COLO829 (cell line): ENCODE results near the gene SH3RF3.
"Not testable (repeated sequence)": the region's sequence is repeated elsewhere in the genome, so short reads cannot be mapped to it uniquely, and the experiment has no call there.

ENCODE experiments used
- DNase-seq: peaks from one replicate; pipeline ENCODE4 v3.0.0; 2012; ENCODE audit warnings: low spot score

The SH3RF3 gene

DNA sequence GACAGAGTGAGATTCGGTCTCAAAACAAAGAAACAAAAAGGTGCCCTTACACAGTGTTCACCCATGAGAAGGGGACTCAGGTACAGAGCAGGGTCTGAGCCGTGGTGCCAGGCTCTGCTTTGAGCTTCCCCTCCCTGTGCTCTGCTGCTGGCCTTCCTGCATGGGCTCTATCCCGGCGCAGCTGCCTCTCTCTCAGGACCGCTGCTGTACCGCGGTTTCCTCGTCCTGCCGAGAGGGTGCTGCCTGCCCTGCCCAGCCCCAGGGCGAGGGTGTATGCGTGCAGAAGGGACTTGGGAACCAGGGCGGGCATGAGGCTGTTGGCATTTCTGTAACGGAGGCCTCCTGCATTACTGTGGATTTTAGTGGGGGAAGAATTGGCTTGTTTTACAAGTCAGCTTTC lies 30.1 kb downstream of the SH3RF3 start:
- no peak for DNase-seq

DNA sequence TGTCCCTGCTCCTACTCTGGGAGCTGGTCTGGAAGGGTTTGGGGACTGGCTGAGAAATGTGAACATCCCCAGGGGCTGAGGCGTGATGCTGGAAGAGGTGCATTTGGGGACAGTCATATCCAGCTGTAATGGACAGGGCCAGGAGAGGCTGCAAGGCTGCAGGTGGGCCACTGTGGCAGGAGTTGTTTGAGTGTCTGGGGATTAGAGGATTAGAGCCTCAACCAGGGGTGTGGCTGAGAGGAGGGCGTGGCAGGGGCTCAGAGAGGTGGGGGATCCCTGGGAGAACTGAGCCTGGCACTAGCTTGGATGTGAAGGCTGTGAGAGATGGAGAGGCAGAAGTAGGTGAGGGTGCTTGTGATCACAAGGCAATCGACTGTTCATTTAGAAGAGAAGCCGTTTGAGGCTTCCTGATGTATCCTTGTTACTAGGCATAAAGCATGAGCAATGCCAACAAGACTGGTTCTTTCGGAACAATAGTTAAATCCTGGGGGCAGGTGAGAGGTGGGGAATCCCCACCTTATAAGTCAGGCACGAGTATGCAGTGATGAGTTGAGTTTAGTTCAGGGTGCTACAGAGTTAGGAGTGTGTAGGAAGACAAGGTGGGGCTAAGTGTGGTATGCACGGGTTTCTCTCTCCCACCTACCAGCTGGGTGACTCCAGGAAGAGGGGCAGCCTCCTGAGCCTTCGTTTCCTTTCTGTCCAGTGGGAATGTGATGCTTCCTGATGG lies 31.9 kb downstream of the SH3RF3 start:
- no peak for DNase-seq

GRCh38 chr2:109162367-109162766 lies 33.4 kb downstream of the SH3RF3 start:
- DNase-seq: not testable (repeated sequence)

- DNase-seq: no peak
Measured at GRCh38 chr2:109162999-109163398, 34.0 kb downstream of the SH3RF3 start.

DNA sequence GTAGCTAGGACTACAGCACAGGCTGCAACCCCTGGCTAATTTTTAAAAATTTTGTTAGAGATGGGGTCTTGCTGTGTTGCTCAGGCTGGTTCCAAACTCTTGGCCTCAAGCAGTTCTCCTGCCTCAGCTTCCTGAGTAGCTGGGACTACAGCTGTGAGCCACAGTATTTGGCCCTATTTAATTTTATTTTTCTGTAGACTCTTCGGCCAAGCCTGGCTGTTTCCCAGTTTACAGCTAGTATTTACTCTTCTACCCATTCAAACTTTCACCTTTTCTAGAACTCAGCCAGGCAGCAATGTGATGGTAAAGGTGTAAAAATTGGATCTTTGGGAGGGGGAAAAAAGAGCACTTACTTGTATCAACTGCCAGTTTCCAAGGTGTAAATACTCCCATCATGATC lies 35.3 kb downstream of the SH3RF3 start:
- no peak for DNase-seq

GRCh38 chr2:109164739-109165221 lies 35.8 kb downstream of the SH3RF3 start:
- DNase-seq: no peak

DNA sequence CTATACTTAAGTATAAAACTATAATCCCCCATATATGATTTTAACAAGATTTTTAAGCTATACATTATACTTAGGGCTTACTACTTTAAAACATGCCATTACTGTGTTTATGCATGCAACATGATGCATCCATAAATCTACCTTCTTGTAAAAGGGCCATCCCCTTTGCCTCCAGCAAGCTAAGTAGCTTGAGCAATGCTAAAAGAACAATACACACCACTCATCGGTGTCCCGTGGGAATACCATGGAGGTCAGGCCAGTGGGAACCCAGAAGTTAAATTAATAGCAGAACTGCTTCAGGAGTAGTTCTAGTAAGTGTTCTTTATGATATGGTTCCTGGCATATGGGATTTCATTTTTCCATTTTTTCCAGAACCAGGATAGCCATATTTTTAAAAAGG lies 37.8 kb downstream of the SH3RF3 start:
- peak; percentile 50 for DNase-seq

GRCh38 chr2:109168086-109168485 lies 39.1 kb downstream of the SH3RF3 start:
- DNase-seq: no peak

DNA sequence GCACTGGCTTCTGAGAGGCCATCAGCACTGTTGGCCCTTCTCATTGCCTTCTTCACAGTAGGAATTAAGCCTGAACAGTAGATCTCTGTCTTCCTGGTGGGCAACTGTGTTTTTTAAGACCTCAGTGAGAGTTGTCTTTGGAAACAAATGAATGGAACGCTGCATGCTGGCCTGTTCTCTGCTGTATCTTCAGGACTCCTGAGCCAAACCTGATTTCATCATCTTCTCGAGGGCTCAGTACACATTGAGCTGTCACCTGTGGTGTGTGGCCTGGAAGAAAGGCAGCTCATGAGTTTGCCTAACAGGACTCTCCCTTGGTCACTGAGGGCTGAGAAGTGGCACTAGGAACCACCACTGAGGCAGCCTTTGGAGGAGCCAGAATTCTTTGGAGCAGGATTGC lies 39.7 kb downstream of the SH3RF3 start:
- no peak for DNase-seq

DNA sequence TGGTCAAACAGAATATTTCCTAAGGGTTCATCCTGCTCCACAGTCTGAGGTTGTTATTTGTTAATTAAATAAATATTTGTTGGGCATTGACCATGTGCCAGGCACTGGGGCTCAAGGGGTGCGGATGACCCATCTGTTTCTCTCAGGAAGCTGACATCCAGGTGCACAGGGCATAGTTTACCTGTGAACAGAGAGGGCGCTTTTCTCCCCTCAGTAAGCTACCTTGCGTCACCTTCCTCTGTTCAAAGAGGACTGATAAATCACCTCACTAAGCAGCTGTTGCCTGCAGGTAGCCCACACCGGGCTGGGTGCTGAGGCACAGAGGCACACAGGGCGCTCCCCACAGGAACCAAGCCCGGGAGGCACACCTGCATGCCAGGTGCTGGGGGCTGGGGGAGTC lies 41.6 kb downstream of the SH3RF3 start:
- no peak for DNase-seq

DNA sequence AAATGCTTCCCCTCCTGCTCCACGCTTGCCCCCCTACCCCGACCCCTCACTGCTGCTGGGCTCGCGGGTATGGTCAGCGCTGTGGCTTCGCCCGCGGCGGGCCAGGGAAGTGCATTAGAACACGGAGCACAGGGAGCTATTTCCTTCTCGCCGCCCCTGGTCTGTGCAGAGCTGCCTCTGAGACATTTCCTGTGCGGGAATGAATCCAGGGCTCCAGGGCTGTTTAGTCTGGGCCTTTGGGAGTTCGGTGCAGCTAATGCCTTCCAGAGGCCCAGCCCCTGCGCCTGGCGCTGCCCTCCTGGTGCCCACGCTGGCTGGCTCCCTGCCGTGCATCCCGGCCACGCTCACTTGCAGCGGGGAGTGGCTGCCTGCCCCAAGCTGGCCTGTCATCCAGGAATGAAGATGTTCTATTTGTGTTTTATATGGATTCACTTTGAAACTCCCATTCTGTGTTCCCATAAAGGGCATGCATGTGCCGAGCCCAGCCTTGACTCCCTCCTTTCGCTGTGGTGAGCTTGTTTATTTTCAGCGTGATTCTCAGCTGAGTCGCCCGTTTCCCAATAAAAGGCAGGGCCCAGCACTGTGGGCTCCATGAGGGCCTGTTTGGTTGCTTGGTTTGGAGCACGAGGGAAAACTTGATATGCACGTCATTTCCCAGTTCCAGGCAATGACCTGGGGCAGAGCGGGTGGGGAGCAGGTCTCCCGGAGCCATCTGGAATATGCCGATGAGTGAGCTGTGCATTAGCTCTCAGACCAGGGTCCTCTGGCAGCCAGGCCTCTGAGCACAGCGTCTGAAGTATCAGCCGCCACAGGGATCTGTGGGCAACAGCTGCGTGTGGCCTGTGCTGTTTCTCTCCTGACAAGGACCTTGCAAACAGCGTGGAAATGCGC lies 42.7 kb downstream of the SH3RF3 start:
- DNase-seq: no peak

DNA sequence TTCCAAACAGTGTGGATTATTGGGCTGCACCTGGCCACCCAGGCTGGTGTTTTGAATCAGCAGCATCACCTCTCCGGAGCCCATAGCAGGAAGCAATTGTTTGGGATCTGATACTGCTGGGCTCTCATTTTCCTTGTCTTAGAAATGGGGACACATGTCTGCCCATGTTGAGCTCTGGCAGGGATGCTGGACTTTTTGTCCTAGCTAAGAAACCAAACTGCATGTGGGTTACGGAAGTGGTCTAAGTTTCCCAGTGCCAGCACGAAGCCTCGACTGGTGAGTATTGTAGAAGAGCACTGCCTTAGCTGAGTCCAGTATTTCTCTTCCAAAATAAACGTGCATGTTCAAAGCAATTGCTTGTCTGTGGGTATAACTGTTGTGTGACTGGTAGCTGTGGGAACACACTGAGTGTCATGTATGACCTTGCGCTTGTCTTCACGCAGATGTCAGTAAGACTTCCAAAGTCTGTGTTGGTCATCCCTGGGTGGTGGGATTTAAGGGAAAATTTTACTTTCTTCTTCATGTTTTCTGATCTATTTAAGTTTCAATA lies 43.6 kb downstream of the SH3RF3 start:
- DNase-seq: no peak

DNA sequence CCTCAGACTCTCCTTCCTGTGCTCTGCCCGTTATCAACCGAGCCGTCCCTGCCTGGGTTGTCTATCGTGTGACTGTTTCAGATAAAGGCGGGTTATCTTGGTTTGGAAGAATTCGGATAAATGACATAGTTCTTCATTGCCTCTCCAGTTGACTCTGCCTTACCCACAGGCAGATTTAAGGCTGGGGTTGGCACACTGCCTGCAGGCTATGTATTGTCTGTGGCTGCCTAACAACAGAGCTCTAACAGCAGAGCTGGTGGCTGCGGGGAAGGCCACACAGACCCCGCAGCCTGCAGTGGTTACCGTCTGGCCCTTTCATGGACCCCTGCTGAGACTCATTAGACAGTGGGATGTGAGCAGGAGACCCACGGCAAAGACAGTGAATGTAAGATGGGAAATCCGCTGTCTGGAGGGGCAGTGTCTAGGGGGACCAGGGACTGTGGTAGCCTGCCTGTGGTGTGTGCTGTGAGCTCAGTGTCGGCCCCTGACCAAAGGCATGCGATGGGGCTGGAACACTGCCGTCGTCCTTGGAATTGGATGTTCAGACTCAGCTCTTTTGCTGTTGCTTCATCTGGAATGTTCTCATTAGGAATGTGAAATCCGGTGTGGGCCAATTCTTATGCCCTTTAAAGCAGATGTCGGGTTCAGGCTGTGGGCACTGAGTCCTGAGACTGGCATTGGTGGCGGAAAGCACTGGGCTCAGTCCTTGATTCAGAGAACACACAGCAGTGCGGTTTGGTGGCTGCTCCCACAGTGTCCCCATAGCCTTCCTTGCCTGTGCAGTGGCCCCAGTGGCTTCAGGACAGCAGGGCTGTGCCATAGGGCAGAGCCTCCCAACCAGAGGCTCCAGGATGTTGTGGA lies 44.5 kb downstream of the SH3RF3 start:
- DNase-seq: no peak

DNA sequence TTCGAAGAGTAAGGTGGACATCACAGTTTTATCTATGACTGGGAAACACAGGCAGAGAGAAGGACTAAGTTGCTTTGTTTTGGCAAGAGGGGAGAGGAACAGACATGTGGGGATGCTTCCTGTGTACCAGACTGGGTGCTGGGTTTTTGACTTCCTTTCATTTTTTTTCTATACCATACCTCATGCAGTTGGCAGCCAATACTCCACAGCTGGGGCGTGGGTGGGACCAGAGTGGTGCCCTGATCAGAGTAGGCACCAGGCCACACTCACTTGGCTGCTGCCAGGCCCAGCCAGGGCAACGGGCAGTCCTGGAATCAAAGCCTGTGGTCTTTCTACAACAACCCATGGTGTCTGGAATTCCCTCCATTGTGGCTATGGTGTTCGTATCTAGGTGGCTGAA lies 45.2 kb downstream of the SH3RF3 start:
- DNase-seq: no peak

- DNase-seq: no peak
Measured at GRCh38 chr2:109174626-109175349, 45.8 kb downstream of the SH3RF3 start.

DNA sequence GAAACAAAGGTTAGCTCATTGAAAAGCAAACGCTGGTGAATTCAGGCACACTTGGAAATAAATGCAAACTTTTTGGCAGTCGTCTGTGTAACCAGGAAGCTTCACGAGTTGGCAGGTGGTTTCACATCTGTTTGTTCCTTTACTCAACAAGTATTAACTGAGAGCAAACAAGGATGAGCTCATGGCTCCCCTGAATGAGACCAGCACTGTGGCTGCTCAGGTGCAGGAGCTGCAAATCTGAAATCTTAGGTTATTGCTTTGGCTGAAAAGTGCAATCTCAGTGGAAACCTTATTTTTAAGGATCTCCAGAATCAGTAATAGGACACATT lies 46.3 kb downstream of the SH3RF3 start:
- no peak for DNase-seq

DNA sequence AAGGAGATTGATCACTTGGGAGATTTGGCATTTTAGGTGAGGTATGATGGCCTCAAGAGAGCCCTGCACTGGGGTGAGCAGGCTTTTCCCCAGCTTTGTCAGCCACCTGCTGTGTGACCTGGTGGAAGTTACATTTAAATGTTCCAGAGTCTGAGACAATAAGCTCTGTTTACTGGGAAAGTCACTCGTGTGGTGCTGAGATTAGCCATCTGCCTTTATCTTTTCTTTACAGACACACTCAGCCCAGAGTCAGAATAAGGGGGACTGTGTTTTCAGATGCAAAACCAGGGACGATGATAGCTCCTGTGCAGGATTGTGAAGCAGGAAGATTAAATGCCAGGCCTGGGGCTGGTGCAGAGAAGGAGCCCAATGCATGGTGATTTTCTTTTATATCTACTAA lies 47.9 kb downstream of the SH3RF3 start:
- no peak for DNase-seq

GRCh38 chr2:109177635-109178034 lies 48.6 kb downstream of the SH3RF3 start:
- DNase-seq: no peak

- no peak for DNase-seq
Measured at GRCh38 chr2:109178968-109179367, 50.0 kb downstream of the SH3RF3 start.

GRCh38 chr2:109180786-109181185 lies 51.8 kb downstream of the SH3RF3 start:
- DNase-seq: no peak

GRCh38 chr2:109182426-109182825 lies 53.4 kb downstream of the SH3RF3 start:
- DNase-seq: no peak

- no peak for DNase-seq
Measured at GRCh38 chr2:109183871-109184270, 54.9 kb downstream of the SH3RF3 start.
